ENCODE results near the gene FUBP1. TPM values are rescaled to one million over a fixed set of nuclear protein-coding genes. Genes with fewer than 3 reads are reported as not detected.

FUBP1 gene
- total RNA-seq, 2 donors from 2014 or later, result 45.8 to 49.3 TPM

- no peak for DNase-seq (ENCODE audit: low spot score)
- Histone ChIP-seq H3K4me3 (no peak overlapping the region), H3K9me3 (no peaks in the 10 kb centered on the region), H3K4me1 (no peaks in the 10 kb centered on the region), H3K27ac (no peak overlapping the region), H3K36me3 (peaks cover 100% of the 10 kb centered on the region), H3K27me3 (no peaks in the 10 kb centered on the region)
- TF ChIP-seq CTCF (IDR thresholded peaks at IDR 0.05), result no peak
Observed at GRCh38 chr1:77958850-77959249, 20.0 kb downstream of the FUBP1 start.

- Histone ChIP-seq H3K4me3 (no peak overlapping the region), H3K27me3 (no peaks in the 10 kb centered on the region), H3K9me3 (no peaks in the 10 kb centered on the region), H3K4me1 (no peaks in the 10 kb centered on the region), H3K27ac (no peak overlapping the region), H3K36me3 (peaks cover 99% of the 10 kb centered on the region)
- no peak for DNase-seq (ENCODE audit: low spot score)
- no peak for TF ChIP-seq CTCF (IDR thresholded peaks at IDR 0.05)
Observed at GRCh38 chr1:77958391-77958790, 20.5 kb downstream of the FUBP1 start.

- no peaks in the 10 kb centered on the region for H3K4me1 ChIP-seq
- H3K27ac ChIP-seq, result no peak overlapping the region
- no peak overlapping the region for H3K4me3 ChIP-seq
- H3K36me3 ChIP-seq, result peaks cover 92% of the 10 kb centered on the region
- no peaks in the 10 kb centered on the region for H3K9me3 ChIP-seq
- H3K27me3 ChIP-seq, result no peaks in the 10 kb centered on the region
- no peak for TF ChIP-seq CTCF (IDR thresholded peaks at IDR 0.05)
- no peak for DNase-seq (ENCODE audit: low spot score)
Observed at GRCh38 chr1:77956464-77956863, 22.4 kb downstream of the FUBP1 start.

GRCh38 chr1:77955709-77956108 lies 23.2 kb downstream of the FUBP1 start:
- Histone ChIP-seq H3K27ac (no peak overlapping the region), H3K9me3 (no peaks in the 10 kb centered on the region), H3K4me3 (no peak overlapping the region), H3K36me3 (peaks cover 84% of the 10 kb centered on the region), H3K27me3 (no peaks in the 10 kb centered on the region), H3K4me1 (no peaks in the 10 kb centered on the region)
- no peak for DNase-seq (ENCODE audit: low spot score)
- no peak for TF ChIP-seq CTCF (IDR thresholded peaks at IDR 0.05)

- no peaks in the 10 kb centered on the region for H3K27me3 ChIP-seq
- no peaks in the 10 kb centered on the region for H3K4me1 ChIP-seq
- TF ChIP-seq CTCF (IDR thresholded peaks at IDR 0.05), result no peak
- no peak for DNase-seq (ENCODE audit: low spot score)
- no peaks in the 10 kb centered on the region for H3K9me3 ChIP-seq
- H3K4me3 ChIP-seq, result no peak overlapping the region
- H3K36me3 ChIP-seq, result peaks cover 72% of the 10 kb centered on the region
- H3K27ac ChIP-seq, result no peak overlapping the region
Observed at GRCh38 chr1:77954521-77954920, 24.4 kb downstream of the FUBP1 start.

- H3K27ac ChIP-seq, result no peak overlapping the region
- no peaks in the 10 kb centered on the region for H3K9me3 ChIP-seq
- no peaks in the 10 kb centered on the region for H3K4me1 ChIP-seq
- no peak overlapping the region for H3K4me3 ChIP-seq
- TF ChIP-seq CTCF (IDR thresholded peaks at IDR 0.05), result no peak
- peaks cover 66% of the 10 kb centered on the region for H3K36me3 ChIP-seq
- no peaks in the 10 kb centered on the region for H3K27me3 ChIP-seq
- no peak for DNase-seq (ENCODE audit: low spot score)
Observed at GRCh38 chr1:77953907-77954306, 25.0 kb downstream of the FUBP1 start.
